ENCODE data around the gene ADGRG3. TPM values are rescaled to one million over a fixed set of nuclear protein-coding genes. Genes with fewer than 3 reads are reported as not detected.

ADGRG3 gene
- total RNA-seq, 4 donors from 2014 or later, result 1.0 to 3.2 (median 2.5) TPM; not detected in 1

- H3K36me3 ChIP-seq, result no peaks in the 10 kb centered on the region
- TF ChIP-seq POLR2A (IDR thresholded peaks at IDR 0.05), result no peak
- DNase-seq, result no peak
- peak within 1 kb of the TSS; percentile 78 to 89 for H3K27ac ChIP-seq
- no peaks in the 10 kb centered on the region for H3K9me3 ChIP-seq
- no peaks in the 10 kb centered on the region for H3K27me3 ChIP-seq
- peaks cover 0 to 11% of the 10 kb centered on the region in 2 donors for H3K4me1 ChIP-seq
- intact Hi-C loops (cut with DNase I; ENCODE audit: low total_unique reads), result no loop called here
- peak within 1 kb of the TSS; percentile 69 to 81 for H3K4me3 ChIP-seq
Observed at GRCh38 chr16:57735755-57736418, 67.8 kb downstream of the ADGRG3 start, which contains the start of gene KATNB1. Gene KATNB1 (plus strand): TSS chr16:57735770. CDS start chr16:57737244, 1,474 bp downstream.

GRCh38 chr16:57736419-57737351 lies 68.6 kb downstream of the ADGRG3 start:
- Histone ChIP-seq H3K4me1 (peaks cover 0 to 11% of the 10 kb centered on the region in 2 donors), H3K27ac (peak overlapping the region; percentile 37 to 70), H3K4me3 (peak overlapping the region; percentile 69 to 70), H3K27me3 (no peaks in the 10 kb centered on the region), H3K36me3 (no peaks in the 10 kb centered on the region), H3K9me3 (no peaks in the 10 kb centered on the region)
- DNase-seq, result no peak
- no peak for TF ChIP-seq POLR2A (IDR thresholded peaks at IDR 0.05)
- no peak for TF ChIP-seq CTCF (IDR thresholded peaks at IDR 0.05)
- intact Hi-C loops (cut with DNase I; ENCODE audit: low total_unique reads), result no loop called here

GRCh38 chr16:57738844-57739243 lies 70.7 kb downstream of the ADGRG3 start:
- Histone ChIP-seq H3K4me1 (peaks cover 0 to 11% of the 10 kb centered on the region in 2 donors), H3K27me3 (no peaks in the 10 kb centered on the region), H3K36me3 (no peaks in the 10 kb centered on the region), H3K9me3 (no peaks in the 10 kb centered on the region), H3K4me3 (no peak overlapping the region), H3K27ac (no peak overlapping the region)
- TF ChIP-seq CTCF (IDR thresholded peaks at IDR 0.05), result no peak
- no peak for TF ChIP-seq POLR2A (IDR thresholded peaks at IDR 0.05)
- no peak for DNase-seq
- intact Hi-C loops (cut with DNase I; ENCODE audit: low total_unique reads), result no loop called here

Other genes with a start within 250 kb of the ADGRG3 start
- gene CIAPIN1, start 220.9 kb upstream of the ADGRG3 start, total RNA-seq, result 10 to 100 TPM in 3 of 4 donors, 1 to 10 TPM in 1; 9.7 to 49.0 (median 26.7) TPM
- 10 to 100 TPM; 11.5 to 39.1 (median 23.6) TPM for gene COQ9, start 220.8 kb upstream of the ADGRG3 start, total RNA-seq
- 100 to 1,000 TPM in 2 of 4 donors, 10 to 100 TPM in 2; 64.3 to 460 (median 104) TPM for gene POLR2C, start 205.6 kb upstream of the ADGRG3 start, total RNA-seq
- gene DOK4, start 181.8 kb upstream of the ADGRG3 start, total RNA-seq, result 10 to 100 TPM in 3 of 4 donors, 1 to 10 TPM in 1; 1.8 to 31.6 (median 24.5) TPM
- gene CCDC102A, start 131.7 kb upstream of the ADGRG3 start, total RNA-seq, result 10 to 100 TPM in 3 of 4 donors, 1 to 10 TPM in 1; 8.7 to 23.6 (median 22.0) TPM
- 1 to 10 TPM in 1 of 4 donors, under 1 TPM in 2, not detected in 1; 0.14 to 1.5 (median 0.76) TPM for gene ADGRG5, start 125.7 kb upstream of the ADGRG3 start, total RNA-seq
- 10 to 100 TPM in 1 of 4 donors, 1 to 10 TPM in 3; 6.5 to 87.0 (median 7.8) TPM for gene ADGRG1, start 39.7 kb upstream of the ADGRG3 start, total RNA-seq
- 1 to 10 TPM in 1 of 4 donors, under 1 TPM in 1, not detected in 2; 0.18 to 5.4 TPM for gene DRC7, start 26.5 kb downstream of the ADGRG3 start, total RNA-seq
- gene KATNB1, start 67.5 kb downstream of the ADGRG3 start, total RNA-seq, result 10 to 100 TPM; 13.3 to 27.4 (median 18.1) TPM
- 10 to 100 TPM in 2 of 4 donors, 1 to 10 TPM in 2; 3.2 to 44.2 (median 17.4) TPM for gene KIFC3, start 134.2 kb downstream of the ADGRG3 start, total RNA-seq